ENCODE data around the gene RASSF5.

The RASSF5 gene

GRCh38 chr1:206635080-206635977, 128.0 kb downstream of the RASSF5 start, which contains the start of gene DYRK3:
DYRK3 (plus strand) TSS chr1:206635536; CDS start chr1:206635704, 168 bp downstream.
- Histone ChIP-seq H3K9ac (ENCODE audit: low read length) (peak within 1 kb of the TSS; percentile 70), H4K20me1 (ENCODE audit: insufficient read depth, low read length) (no peaks in the 10 kb centered on the region), H3K9me3 (ENCODE audit: insufficient read depth, low read length) (no peaks in the 10 kb centered on the region), H3K27me3 (ENCODE audit: low read depth, low read length) (peaks cover 23% of the 10 kb centered on the region), H2AFZ (ENCODE audit: low read depth, low read length) (peak within 1 kb of the TSS; percentile 74), H3K79me2 (ENCODE audit: low read length) (no peaks in the 10 kb centered on the region), H3K4me2 (ENCODE audit: low read length) (peak within 1 kb of the TSS; percentile 92), H3K4me3 (ENCODE audit: low read length) (peak within 1 kb of the TSS; percentile 84), H3K4me1 (ENCODE audit: low read length) (peaks cover 26% of the 10 kb centered on the region), H3K27ac (ENCODE audit: low read length) (peak within 1 kb of the TSS; percentile 17; the same call in 1 of the 2 replicates), H3K36me3 (replicated peaks; ENCODE audit: low read depth, low read length) (no peaks in the 10 kb centered on the region)
- no peak for TF ChIP-seq EZH2phosphoT487 (IDR thresholded peaks at IDR 0.05; ENCODE audit: low read depth)
- no peak for TF ChIP-seq CTCF (IDR thresholded peaks at IDR 0.05; ENCODE audit: low read depth, low read length)

DNA sequence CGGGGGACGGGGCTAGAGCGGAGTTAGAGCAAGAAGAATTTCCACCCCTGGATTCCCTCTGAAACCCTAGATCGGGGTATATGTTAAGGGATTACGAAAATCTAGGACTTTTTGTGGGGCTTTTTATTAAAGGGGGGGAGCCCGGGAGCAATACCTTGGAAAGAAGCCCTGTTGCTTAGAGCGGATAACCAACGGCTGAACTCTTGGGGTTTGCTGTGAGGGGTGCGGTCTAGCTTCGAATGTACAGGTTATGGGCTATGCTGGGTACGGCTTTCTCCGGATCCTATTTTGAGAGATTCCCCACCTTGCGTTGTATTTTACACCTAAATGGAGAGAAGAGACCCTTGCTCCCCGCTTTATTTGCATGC, 128.6 kb downstream of the RASSF5 start:
- H3K4me2 ChIP-seq (ENCODE audit: low read length) = peak overlapping the region; percentile 92
- H2AFZ ChIP-seq (ENCODE audit: low read depth, low read length) = peak overlapping the region; percentile 50; the same call in 1 of the 2 replicates
- H4K20me1 ChIP-seq (ENCODE audit: insufficient read depth, low read length) = no peaks in the 10 kb centered on the region
- H3K9ac ChIP-seq (ENCODE audit: low read length) = peak overlapping the region; percentile 70
- no peaks in the 10 kb centered on the region for H3K36me3 ChIP-seq (replicated peaks; ENCODE audit: low read depth, low read length)
- H3K79me2 ChIP-seq (ENCODE audit: low read length) = no peaks in the 10 kb centered on the region
- H3K4me1 ChIP-seq (ENCODE audit: low read length) = peaks cover 26% of the 10 kb centered on the region
- H3K4me3 ChIP-seq (ENCODE audit: low read length) = peak overlapping the region; percentile 84
- H3K27me3 ChIP-seq (ENCODE audit: low read depth, low read length) = peaks cover 23% of the 10 kb centered on the region
- no peak for TF ChIP-seq EZH2phosphoT487 (IDR thresholded peaks at IDR 0.05; ENCODE audit: low read depth)
- TF ChIP-seq CTCF (IDR thresholded peaks at IDR 0.05; ENCODE audit: low read depth, low read length) = no peak
- no peak overlapping the region for H3K27ac ChIP-seq (ENCODE audit: low read length)
- H3K9me3 ChIP-seq (ENCODE audit: insufficient read depth, low read length) = no peaks in the 10 kb centered on the region

- Histone ChIP-seq H4K20me1 (ENCODE audit: insufficient read depth, low read length) (no peaks in the 10 kb centered on the region), H3K36me3 (replicated peaks; ENCODE audit: low read depth, low read length) (no peaks in the 10 kb centered on the region), H3K9me3 (ENCODE audit: insufficient read depth, low read length) (no peaks in the 10 kb centered on the region), H3K79me2 (ENCODE audit: low read length) (no peaks in the 10 kb centered on the region), H3K4me1 (ENCODE audit: low read length) (peaks cover 21% of the 10 kb centered on the region), H3K4me3 (ENCODE audit: low read length) (no peak overlapping the region), H3K27ac (ENCODE audit: low read length) (no peak overlapping the region), H3K27me3 (ENCODE audit: low read depth, low read length) (peaks cover 23% of the 10 kb centered on the region), H3K9ac (ENCODE audit: low read length) (no peak overlapping the region), H2AFZ (ENCODE audit: low read depth, low read length) (no peak overlapping the region), H3K4me2 (ENCODE audit: low read length) (no peak overlapping the region)
- TF ChIP-seq CTCF (IDR thresholded peaks at IDR 0.05; ENCODE audit: low read depth, low read length) (no peak), EZH2phosphoT487 (IDR thresholded peaks at IDR 0.05; ENCODE audit: low read depth) (no peak; the same call in 1 of the 2 replicates)
These were observed 129.3 kb downstream of the RASSF5 start for GRCh38 chr1:206636671-206637070.

- Histone ChIP-seq H3K4me2 (ENCODE audit: low read length) (no peak overlapping the region), H4K20me1 (ENCODE audit: insufficient read depth, low read length) (no peaks in the 10 kb centered on the region), H3K27me3 (ENCODE audit: low read depth, low read length) (peaks cover 20% of the 10 kb centered on the region), H3K9me3 (ENCODE audit: insufficient read depth, low read length) (no peaks in the 10 kb centered on the region), H2AFZ (ENCODE audit: low read depth, low read length) (no peak overlapping the region), H3K4me3 (ENCODE audit: low read length) (no peak overlapping the region), H3K36me3 (replicated peaks; ENCODE audit: low read depth, low read length) (no peaks in the 10 kb centered on the region), H3K9ac (ENCODE audit: low read length) (no peak overlapping the region), H3K4me1 (ENCODE audit: low read length) (peaks cover 21% of the 10 kb centered on the region), H3K27ac (ENCODE audit: low read length) (no peak overlapping the region), H3K79me2 (ENCODE audit: low read length) (no peaks in the 10 kb centered on the region)
- TF ChIP-seq CTCF (IDR thresholded peaks at IDR 0.05; ENCODE audit: low read depth, low read length) = no peak
- TF ChIP-seq EZH2phosphoT487 (IDR thresholded peaks at IDR 0.05; ENCODE audit: low read depth) = no peak
These were observed 130.3 kb downstream of the RASSF5 start for GRCh38 chr1:206637605-206638004.
